Ovary (tissue), 10 donors: Measurements from ENCODE around the gene RDH8. TPM values are rescaled to one million over a fixed set of nuclear protein-coding genes. Genes with fewer than 3 reads are reported as not detected.

ENCODE experiments used
- DNase-seq, 5 donors: peaks; one replicate each; pipeline ENCODE4 v3.0.0-alpha.2; 2019 to 2020
- H3K27ac ChIP-seq, 2 donors: fragments of 200-600 bp; one replicate each; pipeline versions ENCODE4 v1.5.1 to v1.8.0; 2019 to 2022
- H3K27me3 ChIP-seq: fragments of 200-600 bp; one replicate; pipeline ENCODE4 v1.8.0; 2022
- H3K36me3 ChIP-seq: fragments of 200-600 bp; sonication (generic); one replicate; pipeline ENCODE4 v1.5.1; 2019
- H3K4me1 ChIP-seq: one replicate; pipeline ENCODE4 v1.8.1; 2013; ENCODE audit warnings: mild to moderate bottlenecking, moderate library complexity; ENCODE audit not compliant: insufficient read depth
- H3K4me3 ChIP-seq: fragments of 200-600 bp; sonication (generic); one replicate; pipeline ENCODE4 v1.5.1; 2017
- H3K9me3 ChIP-seq, 2 donors: fragments of 200-600 bp in 1 of 2; sonication (generic) in 1 of 2; one replicate each; pipeline versions ENCODE4 v1.5.1 to v1.8.1; 2013 to 2019; ENCODE audit warnings: mild to moderate bottlenecking in 1 of 2, moderate library complexity in 1 of 2
- EP300 ChIP-seq: sonication (generic); formaldehyde crosslinking; IDR thresholded peaks from one replicate; pipeline ENCODE4 v1.6.1; 2017; ENCODE audit warnings: antibody characterized with exemption
- POLR2A ChIP-seq: fragments of 450-650 bp; IDR thresholded peaks from one replicate; pipeline ENCODE4 v1.6.1; 2017; ENCODE audit warnings: antibody characterized with exemption, mild to moderate bottlenecking, moderate library complexity
- WGBS, 3 donors: extraction: QIAGEN DNeasy Blood & Tissue Kit in 1 of 3; methylation state at CpG; one replicate each; pipeline versions ENCODE4 v1.1.5 to v1.1.7; 2013 to 2017; 5-methylcytosine and 5-hydroxymethylcytosine counted together
- intact Hi-C, 4 donors: fragments of 100-400 bp; cut with DNase I; formaldehyde crosslinking; loops; one replicate each; pipeline versions ENCODE4 v1.11.0 to v1.15.1; 2022 to 2023
- long read RNA-seq, 3 donors: library from polyadenylated mRNA in 2 of 3; unstranded in 2 of 3; transcript quantifications; one replicate each; pipeline ENCODE4 v2.0.0 and lab custom pipeline, GENCODE V29; 2021 to 2026
- polyA plus RNA-seq, 2 donors: library from polyadenylated mRNA; stranded (reverse); fragments of 200-250 nt in 1 of 2; fragments of 350-450 nt in 1 of 2; fragmentation: Illumina TruSeq in 1 of 2; extraction: RNeasy Lipid Tissue Mini Kit (QIAGEN cat#74804) in 1 of 2; gene quantifications; one replicate each; pipeline ENCODE4 v1.2.3, GENCODE V29; 2013 to 2014
- total RNA-seq, 7 donors: library from RNA; depleted of rRNA in 2 of 7; stranded (reverse); fragments of >200 nt in 2 of 7; fragmentation: NEBNext Ultra II Directional in 3 of 7; extraction: Animal tissue kit (Norgen Biotek cat#: 25700) in 3 of 7; gene quantifications; one replicate each; pipeline versions ENCODE4 v1.1.0 to v1.2.4, GENCODE V29; 2016 to 2023
- TF ChIP-seq, protein P1 (sequence below), 3 donors: fragments of 450-650 bp in 2 of 3; fragments of 200-600 bp in 1 of 3; IDR thresholded peaks; one replicate each; pipeline versions ENCODE4 v1.5.1 to v1.8.0; 2016 to 2022; ENCODE audit warnings: antibody characterized with exemption in 3 of 3, mild to moderate bottlenecking in 1 of 3
- donor health status: DM: no; HTN: no; CAD: no; lungs with moderate emphysema.
- donor health status: DM: no; HTN: no; CAD: no.
- donor health status: Bipolar disorder and iron deficiency.
- donor health status: DM: yes; HTN: yes; CAD: no.
- donor health status: DM: no; HTN: no; CAD: no.
- donor health status: DM: yes; HTN: yes; CAD: no.

RDH8 gene, protein sequence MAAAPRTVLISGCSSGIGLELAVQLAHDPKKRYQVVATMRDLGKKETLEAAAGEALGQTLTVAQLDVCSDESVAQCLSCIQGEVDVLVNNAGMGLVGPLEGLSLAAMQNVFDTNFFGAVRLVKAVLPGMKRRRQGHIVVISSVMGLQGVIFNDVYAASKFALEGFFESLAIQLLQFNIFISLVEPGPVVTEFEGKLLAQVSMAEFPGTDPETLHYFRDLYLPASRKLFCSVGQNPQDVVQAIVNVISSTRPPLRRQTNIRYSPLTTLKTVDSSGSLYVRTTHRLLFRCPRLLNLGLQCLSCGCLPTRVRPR
- total RNA-seq (not detected), polyA plus RNA-seq (not detected)
- long read RNA-seq, donor 1 = 0 reads
- long read RNA-seq, donor 2 = 0 reads
- long read RNA-seq, donor 3 = 0 reads

DNA sequence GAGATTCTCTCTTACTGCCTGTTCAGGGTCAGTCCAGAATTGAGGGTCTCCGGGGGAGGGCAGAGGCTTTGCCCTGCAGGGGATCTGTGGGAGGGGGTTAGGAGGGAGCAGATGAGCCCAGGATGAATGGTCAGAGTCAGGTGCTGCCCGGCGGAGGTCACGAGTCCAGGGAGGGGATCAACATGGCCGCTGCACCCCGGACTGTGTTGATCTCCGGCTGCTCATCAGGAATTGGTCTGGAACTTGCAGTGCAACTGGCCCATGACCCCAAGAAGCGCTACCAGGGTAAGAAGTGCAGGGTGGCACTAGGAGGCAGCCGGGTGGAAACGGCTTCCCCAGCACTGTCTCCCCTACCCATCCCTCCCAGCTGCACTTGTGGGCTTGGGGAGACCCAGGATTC is at the start of gene RDH8:
Gene RDH8, plus strand, starts transcription at position 168 of the 400 bp plus-strand sequence. Its CDS starts 15 bp downstream, at position 183.
- H3K9me3 ChIP-seq = no peaks in the 10 kb centered on the region
- H3K36me3 ChIP-seq = no peaks in the 10 kb centered on the region
- no peaks in the 10 kb centered on the region for H3K27me3 ChIP-seq
- DNase-seq = no peak
- TF ChIP-seq EP300 (no peak), POLR2A (no peak)
- TF ChIP-seq, protein P1, sequence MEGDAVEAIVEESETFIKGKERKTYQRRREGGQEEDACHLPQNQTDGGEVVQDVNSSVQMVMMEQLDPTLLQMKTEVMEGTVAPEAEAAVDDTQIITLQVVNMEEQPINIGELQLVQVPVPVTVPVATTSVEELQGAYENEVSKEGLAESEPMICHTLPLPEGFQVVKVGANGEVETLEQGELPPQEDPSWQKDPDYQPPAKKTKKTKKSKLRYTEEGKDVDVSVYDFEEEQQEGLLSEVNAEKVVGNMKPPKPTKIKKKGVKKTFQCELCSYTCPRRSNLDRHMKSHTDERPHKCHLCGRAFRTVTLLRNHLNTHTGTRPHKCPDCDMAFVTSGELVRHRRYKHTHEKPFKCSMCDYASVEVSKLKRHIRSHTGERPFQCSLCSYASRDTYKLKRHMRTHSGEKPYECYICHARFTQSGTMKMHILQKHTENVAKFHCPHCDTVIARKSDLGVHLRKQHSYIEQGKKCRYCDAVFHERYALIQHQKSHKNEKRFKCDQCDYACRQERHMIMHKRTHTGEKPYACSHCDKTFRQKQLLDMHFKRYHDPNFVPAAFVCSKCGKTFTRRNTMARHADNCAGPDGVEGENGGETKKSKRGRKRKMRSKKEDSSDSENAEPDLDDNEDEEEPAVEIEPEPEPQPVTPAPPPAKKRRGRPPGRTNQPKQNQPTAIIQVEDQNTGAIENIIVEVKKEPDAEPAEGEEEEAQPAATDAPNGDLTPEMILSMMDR (IDR thresholded peaks at IDR 0.05) = no peak
- WGBS, 3 donors = 48 to 54% (median 52%) methylated on average over 10 of the region's 10 CpGs
- intact Hi-C loops = no loop called here
- no peak within 1 kb of the TSS for H3K4me3 ChIP-seq
- no peak within 1 kb of the TSS for H3K27ac ChIP-seq
- peaks cover 11% of the 10 kb centered on the region for H3K4me1 ChIP-seq

DNA sequence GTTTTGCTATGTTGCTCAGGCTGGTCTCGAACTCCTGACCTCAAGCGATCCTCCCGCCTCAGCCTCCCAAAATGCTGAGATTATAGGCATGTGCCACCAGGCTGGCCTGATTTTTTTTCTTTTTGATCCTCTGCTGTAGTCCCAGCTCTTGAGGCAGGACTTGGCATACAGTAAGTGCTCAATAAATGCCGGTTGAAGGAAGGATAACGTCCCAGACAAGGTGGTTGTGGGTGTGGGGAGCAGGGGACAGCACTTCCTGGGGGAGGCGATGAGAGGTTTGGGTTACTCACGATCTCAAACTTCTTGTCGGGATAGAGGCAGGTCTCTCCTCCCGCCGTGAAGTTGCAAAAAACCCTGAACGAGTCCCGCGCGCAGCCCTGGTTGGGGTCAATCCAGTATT is 47.3 kb upstream of the RDH8 start:
- TF ChIP-seq POLR2A (no peak), EP300 (no peak)
- TF ChIP-seq, protein P1 (IDR thresholded peaks at IDR 0.05) = no peak
- no peaks in the 10 kb centered on the region for H3K9me3 ChIP-seq
- intact Hi-C loops = no loop called here
- H3K27me3 ChIP-seq = no peaks in the 10 kb centered on the region
- no peak overlapping the region for H3K27ac ChIP-seq
- DNase-seq = no peak
- no peak overlapping the region for H3K4me3 ChIP-seq
- H3K36me3 ChIP-seq = no peaks in the 10 kb centered on the region
- WGBS, 3 donors = 46 to 69% (median 49%) methylated on average over 14 of the region's 14 CpGs
- no peaks in the 10 kb centered on the region for H3K4me1 ChIP-seq

DNA sequence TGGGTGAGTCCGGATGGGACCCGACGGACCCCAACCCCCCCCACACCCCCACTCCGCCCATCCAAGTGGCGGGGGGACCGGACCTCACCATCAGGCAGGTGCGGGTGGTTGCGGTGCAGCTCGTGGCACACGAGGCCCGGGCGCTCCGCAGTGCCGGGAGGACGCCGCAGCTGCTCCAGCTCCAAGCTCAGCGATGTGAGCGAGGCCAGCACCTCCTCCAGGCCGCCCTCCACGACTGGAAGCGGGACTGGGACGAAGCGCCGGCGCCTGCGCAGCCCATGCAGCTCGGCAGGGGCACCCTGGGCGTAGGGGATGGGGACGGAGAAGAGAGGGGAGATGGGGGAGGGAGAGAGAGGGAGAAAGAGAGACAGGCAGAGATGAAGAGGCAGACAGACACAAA is 46.8 kb upstream of the RDH8 start:
- Histone ChIP-seq H3K27ac (no peak overlapping the region), H3K4me3 (no peak overlapping the region), H3K27me3 (no peaks in the 10 kb centered on the region), H3K9me3 (no peaks in the 10 kb centered on the region), H3K4me1 (no peaks in the 10 kb centered on the region), H3K36me3 (no peaks in the 10 kb centered on the region)
- no peak for DNase-seq
- TF ChIP-seq POLR2A = no peak
- no peak for TF ChIP-seq EP300
- TF ChIP-seq, protein P1 (IDR thresholded peaks at IDR 0.05) = no peak
- 18 to 32% (median 26%) methylated on average over 18 to 29 of the region's 29 CpGs for WGBS, 3 donors
- intact Hi-C loops = no loop called here

DNA sequence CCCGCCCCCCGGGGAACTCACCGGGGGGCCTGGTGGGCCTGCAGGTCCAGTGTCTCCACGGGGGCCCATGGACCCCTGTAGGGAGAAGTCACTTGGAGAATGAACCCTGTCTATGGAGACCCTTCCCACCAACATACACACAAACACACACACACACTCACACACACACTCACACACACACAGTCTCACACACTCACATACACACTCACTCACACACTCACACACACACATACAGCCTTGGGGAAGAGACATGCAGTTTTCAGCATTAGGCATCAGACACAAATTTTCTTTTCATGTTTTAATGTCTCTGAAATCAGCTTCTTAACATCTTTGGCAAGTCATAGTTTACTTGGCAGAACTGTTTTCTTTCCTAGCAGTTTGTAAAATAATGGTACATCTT is 46.0 kb upstream of the RDH8 start:
- 51 to 65% (median 61%) methylated on average over 4 of the region's 4 CpGs for WGBS, 3 donors
- TF ChIP-seq EP300 (no peak), POLR2A (no peak)
- TF ChIP-seq, protein P1 (IDR thresholded peaks at IDR 0.05) = no peak
- Histone ChIP-seq H3K36me3 (no peaks in the 10 kb centered on the region), H3K9me3 (no peaks in the 10 kb centered on the region), H3K27ac (no peak overlapping the region), H3K27me3 (no peaks in the 10 kb centered on the region), H3K4me3 (no peak overlapping the region), H3K4me1 (no peaks in the 10 kb centered on the region)
- DNase-seq = no peak
- intact Hi-C loops = no loop called here
